C4-2B (cell line): ENCODE results near the gene MPP3.

Experiments
- ZFX ChIP-seq: fragments of 450-650 bp; IDR thresholded peaks from 2 replicates; pipeline ENCODE4 v1.6.1; 2017
- TF ChIP-seq, protein P1 (sequence below): fragments of 450-650 bp; conservative IDR thresholded peaks from 2 replicates; pipeline ENCODE4 v1.5.1; 2017; ENCODE audit warnings: mild to moderate bottlenecking

DNA sequence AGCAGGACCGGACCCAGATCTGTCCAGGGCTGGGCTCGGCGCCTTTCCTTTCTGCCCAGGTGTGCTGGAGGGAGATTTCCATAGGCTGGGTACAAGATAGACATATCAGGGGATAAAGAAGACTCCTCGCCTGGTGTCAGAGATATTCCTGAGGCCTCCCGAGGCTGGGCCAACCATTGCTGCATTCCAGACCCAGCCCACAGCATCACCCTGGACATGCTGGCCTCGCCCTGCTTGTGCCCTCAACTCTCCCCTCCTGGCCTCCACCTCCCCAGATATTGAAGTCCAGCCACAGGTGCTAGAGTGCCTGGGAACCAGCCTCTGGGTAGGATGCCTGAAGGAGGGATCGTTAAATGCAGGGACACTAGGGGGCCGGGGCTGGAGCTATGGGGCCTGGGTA, 16.2 kb upstream of the MPP3 start:
- TF ChIP-seq, protein P1, sequence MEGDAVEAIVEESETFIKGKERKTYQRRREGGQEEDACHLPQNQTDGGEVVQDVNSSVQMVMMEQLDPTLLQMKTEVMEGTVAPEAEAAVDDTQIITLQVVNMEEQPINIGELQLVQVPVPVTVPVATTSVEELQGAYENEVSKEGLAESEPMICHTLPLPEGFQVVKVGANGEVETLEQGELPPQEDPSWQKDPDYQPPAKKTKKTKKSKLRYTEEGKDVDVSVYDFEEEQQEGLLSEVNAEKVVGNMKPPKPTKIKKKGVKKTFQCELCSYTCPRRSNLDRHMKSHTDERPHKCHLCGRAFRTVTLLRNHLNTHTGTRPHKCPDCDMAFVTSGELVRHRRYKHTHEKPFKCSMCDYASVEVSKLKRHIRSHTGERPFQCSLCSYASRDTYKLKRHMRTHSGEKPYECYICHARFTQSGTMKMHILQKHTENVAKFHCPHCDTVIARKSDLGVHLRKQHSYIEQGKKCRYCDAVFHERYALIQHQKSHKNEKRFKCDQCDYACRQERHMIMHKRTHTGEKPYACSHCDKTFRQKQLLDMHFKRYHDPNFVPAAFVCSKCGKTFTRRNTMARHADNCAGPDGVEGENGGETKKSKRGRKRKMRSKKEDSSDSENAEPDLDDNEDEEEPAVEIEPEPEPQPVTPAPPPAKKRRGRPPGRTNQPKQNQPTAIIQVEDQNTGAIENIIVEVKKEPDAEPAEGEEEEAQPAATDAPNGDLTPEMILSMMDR = no peak
- TF ChIP-seq ZFX = no peak
